Brain pericyte (primary cell): ENCODE data around the gene ELL.

Experiments used
- DNase-seq: peaks from one replicate; pipeline ENCODE4 v3.0.0-alpha.2; 2012; ENCODE audit warnings: low read depth, low spot score

The ELL gene

DNA sequence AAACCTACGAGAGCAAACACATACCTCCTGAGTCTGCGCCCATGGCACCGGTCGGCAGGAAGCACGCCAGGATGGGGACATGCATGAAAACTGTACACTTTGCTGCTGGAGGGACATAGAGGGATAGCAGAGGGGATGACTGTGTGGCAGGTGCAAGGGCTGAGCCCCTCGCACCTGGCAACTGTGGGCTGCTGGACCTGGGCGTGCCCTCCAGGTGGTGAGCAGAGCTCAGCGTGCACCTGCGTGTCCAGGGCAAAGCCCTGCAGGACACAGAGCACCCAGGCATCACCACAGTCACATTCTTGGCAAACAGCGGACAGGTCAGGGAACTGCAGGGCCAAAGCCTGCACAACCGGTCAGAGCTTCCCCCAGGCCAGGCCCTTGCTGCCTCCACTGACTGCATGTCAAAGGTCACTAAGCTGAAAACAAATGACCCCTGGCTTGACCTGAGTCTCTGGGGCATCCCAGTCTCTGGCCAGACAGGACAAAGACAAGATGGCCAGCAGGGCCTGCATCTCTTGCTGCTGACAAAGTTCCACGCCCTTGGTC lies 75.0 kb downstream of the ELL start:
- DNase-seq: no peak

DNA sequence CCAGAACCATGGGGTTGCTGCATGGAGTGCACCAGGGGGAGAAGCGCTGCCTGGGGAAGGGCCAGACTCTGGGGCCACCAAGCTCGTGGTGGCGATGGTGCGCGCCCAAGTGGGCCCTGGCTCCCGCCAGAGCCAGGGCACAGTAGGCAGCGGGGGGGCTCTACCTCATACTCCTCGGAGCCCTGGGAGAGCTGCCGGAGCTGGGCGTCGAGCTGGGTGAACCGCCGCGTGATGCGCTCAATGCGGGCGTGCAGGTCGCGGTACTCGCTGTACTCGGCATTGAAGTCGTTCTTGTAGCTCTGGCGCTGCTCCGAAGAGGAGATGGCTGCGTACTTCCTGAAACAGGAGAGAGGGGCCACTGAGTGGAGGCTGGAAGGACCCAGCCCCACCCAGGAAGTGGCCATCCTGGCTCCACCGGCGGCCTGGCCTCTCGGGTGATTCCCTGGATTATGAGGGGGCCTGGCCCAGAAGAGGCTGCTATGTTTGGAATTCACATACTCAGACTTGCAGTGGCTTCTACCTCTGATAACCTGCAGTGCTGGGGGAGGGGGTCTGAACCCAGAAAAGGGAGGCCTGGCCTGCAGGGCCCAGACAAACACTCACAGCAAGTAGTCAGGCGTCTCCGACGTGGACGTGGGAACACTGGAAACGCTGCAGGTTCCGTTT lies 75.6 kb downstream of the ELL start:
- no peak for DNase-seq

- DNase-seq: no peak
Measured at GRCh38 chr19:18445262-18445948, 76.5 kb downstream of the ELL start.

- DNase-seq: no peak
Measured at GRCh38 chr19:18444513-18444912, 77.4 kb downstream of the ELL start.

DNA sequence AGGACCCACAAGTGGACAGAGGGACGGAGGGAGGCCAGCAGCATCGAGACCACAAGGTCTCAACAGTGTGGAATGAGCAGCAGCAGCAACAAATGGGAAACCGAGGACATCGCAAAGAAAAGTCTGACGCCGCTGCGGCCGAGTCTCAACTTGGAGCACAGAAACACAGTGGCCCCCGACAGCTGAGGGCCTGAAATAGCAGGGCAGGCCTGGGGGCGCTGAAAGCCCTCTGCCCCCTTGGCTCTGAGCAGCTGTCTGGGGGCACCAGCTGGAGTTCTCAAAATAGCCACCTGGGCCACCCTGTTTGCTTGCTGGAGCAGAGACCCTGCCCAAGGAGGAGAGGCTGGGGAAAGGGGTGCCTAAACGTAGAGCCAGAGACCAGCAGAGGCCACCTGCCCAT lies 78.0 kb downstream of the ELL start:
- DNase-seq: no peak

DNA sequence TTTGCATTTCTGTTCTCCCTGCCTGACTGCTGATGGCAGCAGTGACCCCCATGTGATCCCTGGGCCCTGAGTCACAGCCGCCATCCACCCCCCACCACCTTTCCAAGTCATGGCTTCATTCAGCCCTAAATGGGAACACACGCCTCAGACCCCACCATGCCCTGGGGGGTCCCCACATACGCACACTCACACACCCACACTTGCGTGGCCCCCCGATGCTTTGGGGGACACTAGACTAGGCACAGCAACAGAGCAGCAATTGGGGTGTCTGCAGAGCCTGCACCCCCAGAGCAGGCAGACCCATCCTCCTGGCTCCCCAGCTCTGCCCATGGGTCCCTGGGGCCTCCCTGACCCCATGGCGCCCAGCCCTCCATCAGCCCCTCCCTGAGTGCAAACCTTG lies 78.5 kb downstream of the ELL start:
- DNase-seq: no peak

- DNase-seq: no peak
Measured at GRCh38 chr19:18442941-18443340, 78.9 kb downstream of the ELL start.

- no peak for DNase-seq
Measured at GRCh38 chr19:18441804-18442788, 79.8 kb downstream of the ELL start.

DNA sequence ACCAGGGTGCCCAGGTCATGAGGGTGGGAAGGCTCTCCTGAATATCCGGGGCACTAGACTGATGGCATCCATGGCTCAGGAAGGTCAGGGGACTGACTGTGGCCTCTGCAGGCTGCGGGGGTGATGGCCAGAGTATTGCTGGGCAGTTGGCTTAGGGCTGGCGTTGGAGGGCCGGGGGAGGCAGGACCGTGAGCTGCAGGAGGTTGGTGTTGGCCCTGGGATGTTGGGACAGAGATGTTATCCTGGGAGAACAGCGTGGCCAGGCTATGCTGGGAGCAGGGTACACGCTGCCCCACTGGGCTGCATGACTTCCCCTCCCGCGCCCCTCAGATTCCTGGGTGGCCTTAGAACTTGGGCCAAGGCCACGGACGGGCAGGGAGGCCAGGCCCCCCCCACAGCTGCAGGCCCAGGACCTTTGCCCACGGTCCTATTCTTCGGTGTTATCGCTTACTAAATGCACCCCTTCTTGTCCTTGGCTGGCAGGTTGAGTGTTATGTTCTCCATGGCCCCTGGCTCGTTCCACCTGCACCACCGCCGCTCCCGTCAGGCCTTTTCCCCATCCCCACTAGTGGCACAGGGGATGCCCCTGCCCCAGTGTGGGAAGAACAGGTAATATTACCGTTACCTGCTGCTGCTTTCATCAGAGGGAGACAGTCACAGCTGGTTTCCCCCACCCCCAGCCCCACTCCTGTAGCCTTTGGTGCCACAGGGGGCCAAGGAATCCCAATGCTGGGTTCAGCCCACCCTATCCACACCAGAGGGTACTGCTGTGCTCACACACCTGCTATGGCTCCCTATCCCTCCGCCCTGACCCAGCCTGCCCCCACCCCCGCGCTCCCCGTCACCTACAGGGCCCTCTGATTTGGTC lies 80.7 kb downstream of the ELL start:
- DNase-seq: no peak

DNA sequence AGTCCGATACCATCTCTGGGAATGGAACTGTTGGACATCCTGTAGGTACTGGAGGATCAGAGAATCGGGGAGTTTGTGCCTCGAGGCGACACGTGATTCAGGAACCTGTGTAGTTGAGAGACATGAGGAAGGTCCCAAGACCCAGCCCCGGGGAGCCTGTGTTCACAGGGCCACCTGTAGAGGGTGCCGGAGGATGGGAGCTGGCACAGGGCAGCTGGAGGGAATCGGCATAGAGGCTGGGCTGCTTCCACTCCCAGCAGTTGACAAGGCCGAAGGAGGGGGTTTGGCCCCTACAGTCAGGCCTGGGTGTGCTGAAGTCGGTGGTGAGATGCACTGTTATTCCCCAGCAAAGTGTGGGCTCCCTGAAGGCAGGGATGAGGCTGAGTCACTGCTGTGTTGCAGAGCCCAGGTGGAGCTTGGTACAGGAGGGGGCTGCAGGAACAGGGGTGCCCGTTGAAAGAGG lies 81.4 kb downstream of the ELL start:
- no peak for DNase-seq

DNA sequence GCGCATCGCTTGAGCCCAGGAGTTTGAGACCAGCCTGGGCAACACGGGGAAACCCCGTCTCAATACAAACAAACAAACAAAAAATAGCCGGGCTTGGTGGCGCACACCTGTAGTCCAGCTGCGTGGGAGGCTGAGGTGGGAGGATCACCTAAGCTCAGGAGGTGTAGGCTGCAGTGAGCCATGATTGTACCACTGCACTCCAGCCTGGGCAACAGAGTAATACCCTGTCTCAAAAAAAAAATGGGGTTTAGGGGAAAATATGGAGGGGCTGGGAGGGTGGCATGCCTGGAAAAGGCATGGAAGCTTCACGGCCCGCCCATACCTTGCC lies 82.0 kb downstream of the ELL start:
- no peak for DNase-seq

DNA sequence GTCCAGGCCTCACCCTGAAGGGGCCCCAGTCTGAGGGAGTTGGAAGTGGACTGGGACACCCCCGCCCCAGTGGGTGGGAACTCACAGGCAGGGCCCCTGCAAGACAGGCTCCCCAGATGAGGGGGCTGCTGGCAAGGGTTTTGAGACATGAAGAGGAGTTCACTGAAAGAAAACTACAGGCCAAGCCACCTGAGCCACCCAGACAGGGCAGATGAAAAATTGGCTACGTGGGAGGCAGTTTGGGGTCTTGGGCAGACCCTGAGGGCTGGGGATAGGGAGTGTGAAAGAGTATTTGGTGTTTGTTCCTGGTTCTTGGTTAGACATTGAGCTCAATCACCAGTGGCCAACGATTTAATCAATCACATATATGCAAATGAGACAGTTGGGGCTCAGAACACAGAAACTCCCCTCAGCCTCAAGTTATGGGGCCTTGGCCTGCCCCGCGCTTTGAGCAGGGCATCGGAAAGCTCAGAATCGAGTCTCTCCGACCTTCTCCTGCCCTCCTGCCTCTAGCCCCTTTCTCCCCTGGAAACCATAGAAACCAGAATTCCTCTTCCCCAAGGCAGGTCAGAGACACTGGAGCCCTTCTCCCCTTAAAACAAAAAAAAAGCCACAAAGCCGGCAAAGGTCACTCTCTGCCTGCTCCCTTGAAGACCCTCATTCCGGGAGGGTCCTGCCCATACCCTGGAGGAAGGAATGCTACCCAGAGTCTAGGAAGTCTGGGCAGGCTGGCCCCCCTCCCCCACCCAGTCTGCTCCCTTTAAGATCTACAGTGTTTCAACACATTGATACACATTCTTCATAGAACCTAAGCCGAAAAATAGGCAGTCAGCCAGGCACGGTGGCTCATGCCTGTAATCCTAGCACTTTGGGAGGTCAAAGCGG lies 82.6 kb downstream of the ELL start:
- DNase-seq: no peak

DNA sequence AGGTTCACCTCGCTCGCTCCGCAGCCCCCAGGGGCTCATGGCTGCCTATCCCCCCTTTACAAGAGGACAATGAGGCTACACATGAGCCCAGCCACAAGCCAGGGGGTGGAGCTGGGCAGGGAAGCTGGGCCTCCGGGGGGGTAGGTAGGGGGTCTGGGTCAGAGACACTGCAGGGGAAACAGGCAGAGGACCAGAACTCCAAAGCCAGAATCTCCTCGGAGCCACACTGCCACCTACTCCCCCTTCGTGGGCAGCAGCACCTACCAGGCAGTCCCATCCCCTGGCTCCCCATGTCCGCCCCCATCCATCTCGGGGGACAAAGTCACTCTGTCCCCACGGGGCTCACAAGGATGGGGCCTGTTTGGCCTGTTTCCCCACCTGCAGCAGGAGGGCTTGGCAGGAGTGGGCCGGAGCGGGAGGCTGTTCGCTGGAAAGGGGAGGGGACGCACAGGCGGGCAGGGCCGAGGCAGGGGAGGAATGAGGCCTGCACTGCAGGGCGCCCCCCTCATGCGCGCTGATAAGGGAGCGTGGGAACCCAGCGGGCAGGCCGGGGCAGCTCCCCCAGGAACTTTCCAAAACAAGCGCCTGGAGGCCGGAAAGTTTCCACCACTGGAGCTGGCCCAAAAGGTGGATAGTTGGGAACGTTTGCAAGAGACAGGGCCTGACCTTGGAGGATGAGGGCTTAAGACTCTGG lies 83.4 kb downstream of the ELL start:
- no peak for DNase-seq

DNA sequence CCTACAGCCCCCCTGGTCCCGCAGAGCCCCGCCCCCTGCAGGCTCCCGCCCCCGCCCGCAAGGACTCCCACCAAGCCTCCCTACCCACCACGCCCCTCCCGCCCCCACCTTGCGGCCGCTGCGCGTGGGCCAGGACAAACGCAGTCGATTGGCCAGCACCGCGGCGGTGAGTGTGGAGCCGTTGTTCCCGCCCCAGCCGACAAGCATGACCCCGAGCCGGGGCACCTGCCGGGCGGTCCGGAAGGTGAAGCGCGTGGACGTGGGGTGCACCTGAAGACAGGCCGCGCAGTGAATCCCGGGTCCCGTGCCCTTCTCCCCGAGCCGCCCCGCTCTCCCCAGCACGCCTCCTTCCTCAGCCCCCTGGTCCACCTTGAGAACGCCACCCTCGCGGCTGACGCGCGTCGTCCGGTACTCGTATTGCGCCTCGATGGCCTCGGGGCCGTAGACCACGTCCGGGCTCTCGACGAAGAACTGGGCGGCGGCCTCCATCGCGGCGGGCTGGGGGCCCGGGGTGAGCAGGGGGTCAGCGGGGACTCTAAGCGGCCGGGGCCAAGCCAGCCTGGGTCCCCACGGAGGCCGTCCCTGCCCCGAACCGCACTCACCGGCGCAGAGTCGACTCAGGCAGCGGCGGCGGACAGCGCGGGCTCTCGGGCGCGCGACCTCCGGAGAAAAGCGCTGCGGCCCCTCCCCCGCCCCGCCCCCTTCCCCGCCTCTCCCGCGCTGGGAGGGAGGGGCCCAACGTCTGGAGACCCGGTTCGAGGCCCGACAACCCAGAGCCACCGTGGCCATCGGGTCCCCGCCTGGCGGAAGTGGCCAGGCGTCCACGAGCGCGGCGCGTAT lies 84.2 kb downstream of the ELL start, which contains the start of gene ISYNA1:
Gene ISYNA1, minus strand, starts transcription at position 643 of the 840 bp plus-strand sequence. Its CDS starts 154 bp downstream, at position 489.
- DNase-seq: no peak

DNA sequence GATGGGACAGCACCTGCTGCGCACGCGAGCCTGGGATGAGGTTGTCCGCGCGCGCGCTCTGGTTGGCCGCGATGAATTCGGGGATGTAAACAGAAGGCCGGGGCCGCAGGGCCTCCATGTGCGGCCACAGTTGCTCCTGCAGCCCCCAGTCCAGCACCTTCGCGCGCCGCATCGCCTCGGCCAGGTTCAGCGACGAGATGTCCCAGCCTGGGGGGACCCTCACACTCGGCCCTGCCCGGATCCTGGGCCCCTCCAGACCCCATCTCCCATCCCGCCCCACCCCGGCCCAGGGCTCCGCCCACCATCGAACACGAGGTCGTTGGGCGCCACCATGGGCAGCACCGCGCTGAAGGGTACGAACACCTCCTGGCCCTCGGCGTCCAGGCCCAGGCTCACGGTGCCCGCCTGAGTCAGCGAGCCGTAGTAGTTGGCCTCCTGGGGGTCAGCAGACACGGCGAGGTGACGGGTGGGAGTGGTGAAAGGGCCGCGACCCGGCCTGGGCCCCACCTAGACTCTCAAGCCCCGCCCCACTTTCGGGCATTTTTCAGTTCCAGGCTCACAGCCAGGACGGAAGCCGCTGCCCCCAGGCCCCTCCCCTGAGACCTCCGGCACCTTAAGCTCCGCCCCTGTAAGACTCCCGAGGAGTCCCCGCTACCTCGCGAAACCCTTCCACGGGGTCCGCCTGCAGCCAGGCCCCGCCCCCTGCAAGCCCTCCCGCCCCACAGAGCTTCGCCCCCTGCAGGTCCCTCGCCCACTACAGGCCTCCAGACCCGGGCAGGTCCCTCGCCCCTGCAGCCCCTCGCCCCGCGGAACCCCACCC lies 85.0 kb downstream of the ELL start:
- DNase-seq: no peak

DNA sequence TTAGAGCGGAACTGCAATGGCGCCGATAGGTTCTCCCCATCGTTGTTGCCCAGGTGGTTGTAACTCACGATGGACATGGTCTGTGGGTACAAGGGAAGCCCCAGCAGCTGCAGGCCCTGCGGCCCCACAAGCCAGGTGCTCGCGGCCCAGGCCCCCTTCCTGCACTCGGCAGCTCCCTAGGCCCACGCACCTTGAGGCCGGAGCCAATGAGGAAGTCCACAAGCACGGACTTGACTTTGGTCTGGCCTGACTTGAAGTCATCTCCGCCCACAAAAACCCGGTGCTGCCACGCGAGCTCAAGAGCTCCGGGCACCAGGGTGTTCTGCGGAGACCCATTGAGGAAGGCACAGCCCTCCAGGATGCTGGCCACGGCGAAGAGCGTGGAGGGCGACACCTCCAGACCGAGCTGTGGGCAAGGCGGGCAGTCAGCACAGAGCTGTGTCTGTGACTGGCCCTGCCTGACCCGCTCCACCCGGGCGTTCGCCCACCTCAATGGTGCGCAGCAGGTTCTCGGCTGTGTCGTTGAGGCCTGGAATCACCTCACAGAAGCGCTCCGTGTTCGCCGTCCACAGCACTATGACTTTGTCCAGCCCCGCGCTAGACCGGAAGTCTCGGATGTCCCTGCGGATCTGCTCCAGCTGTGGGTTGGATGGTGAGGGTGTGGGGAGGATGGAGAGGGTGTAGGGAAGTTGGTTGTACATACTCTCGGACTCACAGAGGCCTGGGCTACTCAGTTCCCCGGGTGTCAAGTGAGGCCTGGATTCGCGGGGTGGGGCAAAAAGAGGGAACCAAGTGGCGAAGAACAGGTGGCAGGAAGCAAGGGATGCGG lies 85.8 kb downstream of the ELL start:
- DNase-seq: no peak
